CD4-positive, alpha-beta T cell treated with Interleukin-12 subunit alpha and Interleukin-12 subunit beta, for 1 hour (primary cell): Measurements from ENCODE around the gene HSD11B1.

Source experiments
- DNase-seq: peaks from one replicate; pipeline ENCODE4 v3.0.0-alpha.2; 2020

Gene HSD11B1

DNA sequence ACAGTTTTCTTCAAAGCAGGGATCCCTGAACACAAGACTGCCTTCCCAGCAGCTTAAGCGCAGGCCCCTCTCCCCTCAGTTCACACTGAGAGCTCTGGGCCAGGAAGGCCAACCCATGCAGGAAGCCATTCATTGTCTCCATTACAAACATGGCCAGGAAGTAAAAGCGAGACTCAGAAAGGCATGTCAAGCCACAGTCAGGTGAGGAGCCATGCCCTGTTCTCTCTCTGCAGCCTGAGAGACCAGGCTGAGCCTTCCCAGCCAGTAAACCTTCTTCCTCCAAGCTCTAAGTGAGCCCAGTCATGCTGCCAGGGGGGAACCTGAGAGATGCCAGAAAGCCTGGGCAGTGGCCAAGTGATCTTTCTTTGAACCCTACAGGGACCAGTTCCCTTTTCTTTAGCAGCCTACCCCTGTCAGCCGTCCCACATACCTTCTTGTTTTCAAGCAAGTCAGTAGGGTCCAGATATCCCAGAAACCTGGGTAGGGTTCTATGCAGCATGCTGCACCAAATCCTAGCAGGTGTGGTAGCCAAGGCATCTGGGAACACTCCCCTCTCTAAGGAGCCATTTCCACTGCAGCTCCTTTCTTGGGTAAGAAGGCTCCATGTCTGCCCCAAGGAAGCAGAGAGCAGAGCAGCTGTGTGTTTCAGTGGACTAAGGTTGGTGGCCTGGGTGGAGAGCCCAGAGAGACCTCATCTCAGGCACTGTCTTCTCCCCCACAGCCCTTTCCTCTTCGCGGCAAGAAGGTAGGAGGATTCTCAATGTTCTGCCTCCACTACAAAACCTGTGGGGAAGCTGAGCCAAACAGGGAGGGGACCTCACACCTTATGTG is 52.2 kb downstream of the HSD11B1 start:
- DNase-seq: peak; percentile 51

- DNase-seq: no peak
Measured at GRCh38 chr1:209758400-209758799, 53.8 kb downstream of the HSD11B1 start.

GRCh38 chr1:209759829-209760359 is 55.2 kb downstream of the HSD11B1 start:
- no peak for DNase-seq

GRCh38 chr1:209761011-209761635 is 56.5 kb downstream of the HSD11B1 start:
- no peak for DNase-seq

DNA sequence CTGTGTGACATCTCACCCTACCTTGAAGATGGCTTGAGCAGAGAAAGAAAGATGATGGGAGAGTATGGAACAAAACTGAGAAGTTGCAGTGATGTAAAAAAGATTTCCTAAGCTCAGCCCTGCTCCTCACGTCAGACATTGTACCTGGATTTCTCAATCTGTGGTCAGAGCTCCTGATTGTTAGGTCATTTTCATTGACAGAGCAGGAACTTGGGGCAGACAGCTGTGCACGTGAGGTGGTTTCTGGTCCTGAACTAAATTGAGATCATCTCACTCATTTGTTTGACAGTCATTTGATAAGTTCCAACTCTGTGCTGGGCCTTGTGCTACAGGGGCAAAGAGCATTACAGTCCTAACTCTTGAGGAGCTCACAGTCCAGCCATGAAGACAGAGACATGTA is 61.4 kb downstream of the HSD11B1 start:
- no peak for DNase-seq

DNA sequence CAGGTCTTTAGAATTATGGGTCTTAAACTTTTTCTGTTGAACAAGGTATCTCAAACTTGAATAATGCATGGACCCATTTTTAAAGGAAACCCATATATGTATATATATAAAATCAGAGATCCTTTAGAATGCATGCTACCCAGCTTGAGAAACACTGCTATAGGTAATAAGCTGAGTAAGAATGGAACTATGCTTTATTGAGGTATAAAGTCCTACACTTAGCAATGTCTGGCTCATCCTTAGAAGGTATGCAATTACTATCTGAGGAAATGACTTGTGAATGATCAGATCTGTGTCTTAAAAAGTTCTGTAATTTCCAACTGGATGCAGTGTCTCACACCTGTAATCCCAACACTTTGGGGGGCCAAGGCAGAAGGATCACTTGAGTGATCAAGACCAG is 62.5 kb downstream of the HSD11B1 start:
- no peak for DNase-seq

GRCh38 chr1:209767706-209768105 is 63.1 kb downstream of the HSD11B1 start:
- no peak for DNase-seq

DNA sequence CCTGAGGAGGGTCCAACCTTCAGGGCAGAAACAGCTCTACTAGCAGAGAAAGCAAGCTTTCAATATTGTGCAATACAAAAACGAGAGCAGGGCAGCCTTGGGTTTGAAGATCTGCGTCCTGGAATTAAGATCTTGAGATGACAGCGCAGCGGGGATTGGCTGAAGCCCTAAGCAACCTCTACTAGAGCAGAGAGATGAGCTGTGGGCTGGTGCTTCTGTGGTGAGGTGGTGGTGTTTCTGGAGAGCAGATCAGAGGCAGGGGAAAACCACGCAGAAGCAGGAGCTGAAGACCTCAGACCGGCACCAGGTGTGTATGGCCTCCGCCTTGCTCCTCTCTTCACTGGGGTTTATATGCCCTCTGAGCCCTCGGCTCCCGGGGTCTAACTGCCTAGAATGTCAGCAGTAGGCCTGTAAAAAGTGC is 63.7 kb downstream of the HSD11B1 start:
- peak; percentile 85 for DNase-seq

- DNase-seq: peak; percentile 79
Measured at GRCh38 chr1:209769171-209769904, 64.7 kb downstream of the HSD11B1 start.

DNA sequence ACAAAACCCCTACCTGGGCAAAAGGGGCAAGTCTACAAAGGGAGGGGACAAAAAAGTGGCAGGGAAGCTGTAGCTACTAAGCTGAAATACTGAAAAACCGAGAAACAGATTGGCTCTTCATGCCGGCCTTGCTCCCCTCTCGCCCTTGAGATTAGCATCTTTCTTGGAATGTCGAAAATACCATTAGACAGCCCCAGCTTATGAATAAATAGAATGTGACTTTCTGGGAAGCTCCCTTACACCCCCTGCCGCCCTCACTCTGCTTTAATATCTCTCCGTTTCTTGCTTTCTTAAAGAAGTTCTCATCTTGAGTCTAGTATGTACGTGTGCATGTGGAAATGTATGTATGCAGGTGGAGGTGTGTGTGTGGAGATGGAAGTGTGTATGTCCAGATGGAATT is 65.3 kb downstream of the HSD11B1 start:
- DNase-seq: no peak

DNA sequence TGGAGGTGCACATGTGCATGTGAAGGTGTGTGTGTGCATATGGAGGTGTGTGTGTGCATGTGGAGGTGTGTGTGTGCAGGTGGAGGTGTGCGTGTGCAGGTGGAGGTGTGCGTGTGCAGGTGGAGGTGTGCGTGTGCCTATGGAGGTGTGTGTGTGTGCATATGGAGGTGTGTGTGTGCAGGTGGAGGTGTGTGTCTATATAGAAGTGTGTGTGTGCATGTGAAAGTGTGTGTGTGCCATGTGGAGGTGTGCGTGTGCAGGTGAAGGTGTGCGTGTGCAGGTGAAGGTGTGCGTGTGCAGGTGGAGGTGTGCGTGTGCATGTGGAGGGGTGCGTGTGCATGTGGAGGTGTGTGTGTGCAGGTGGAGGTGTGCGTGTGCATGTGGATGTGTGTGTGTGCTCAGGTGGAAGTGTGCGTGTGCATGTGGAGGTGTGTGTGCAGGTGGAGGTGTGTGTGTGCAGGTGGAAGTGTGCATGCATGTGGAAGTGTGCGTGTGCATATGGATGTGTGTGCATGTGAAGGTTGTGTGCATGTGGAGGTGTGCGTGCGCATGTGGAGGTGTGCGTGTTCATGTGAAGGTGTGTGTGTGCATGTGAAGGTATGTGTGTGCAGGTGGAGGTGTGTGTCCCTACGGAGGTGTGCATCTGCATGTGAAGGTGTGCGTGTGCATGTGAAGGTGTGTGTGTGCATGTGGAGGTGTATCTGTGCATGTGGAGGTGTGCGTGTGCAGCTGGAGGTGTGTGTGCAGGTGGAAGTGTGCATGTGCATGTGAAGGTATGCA is 66.2 kb downstream of the HSD11B1 start:
- no peak for DNase-seq

DNA sequence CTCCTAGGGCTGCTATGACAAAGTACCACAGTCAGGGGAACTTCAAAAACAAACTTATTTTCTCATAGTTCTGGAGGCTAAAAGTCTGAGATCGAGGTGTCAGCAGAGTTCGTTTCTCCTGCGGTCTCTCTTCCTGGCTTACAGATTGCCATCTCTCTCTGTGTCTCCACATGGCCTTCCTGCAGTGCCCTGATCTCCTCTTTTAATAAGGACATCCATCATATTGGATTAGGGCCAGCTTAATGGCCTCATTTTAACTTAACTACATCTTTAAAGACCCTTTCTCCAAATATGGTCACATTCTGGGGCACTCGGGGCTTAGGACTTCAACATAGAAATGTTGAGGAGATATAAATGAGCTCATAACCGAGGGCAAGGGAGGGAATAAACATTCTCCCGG is 67.5 kb downstream of the HSD11B1 start:
- DNase-seq: no peak

DNA sequence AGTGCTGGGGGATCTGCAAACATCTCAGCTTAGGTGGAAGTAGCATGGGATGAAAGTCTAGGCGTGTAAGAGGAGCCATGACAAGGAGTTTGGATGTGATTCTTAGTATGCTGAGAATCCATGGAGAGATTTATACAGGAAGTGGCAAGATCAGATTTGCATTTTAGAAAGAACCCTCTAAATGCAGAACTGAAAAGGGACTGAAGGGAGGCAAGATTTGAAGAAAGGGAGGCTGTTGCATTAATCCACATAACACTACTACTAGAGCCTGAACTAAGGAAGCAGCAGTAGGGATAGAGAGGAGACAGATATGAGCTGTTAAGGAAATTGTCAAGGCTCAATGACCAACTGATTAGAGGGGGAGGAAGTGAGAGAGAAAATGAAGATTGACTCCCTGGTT is 69.9 kb downstream of the HSD11B1 start:
- DNase-seq: no peak

DNA sequence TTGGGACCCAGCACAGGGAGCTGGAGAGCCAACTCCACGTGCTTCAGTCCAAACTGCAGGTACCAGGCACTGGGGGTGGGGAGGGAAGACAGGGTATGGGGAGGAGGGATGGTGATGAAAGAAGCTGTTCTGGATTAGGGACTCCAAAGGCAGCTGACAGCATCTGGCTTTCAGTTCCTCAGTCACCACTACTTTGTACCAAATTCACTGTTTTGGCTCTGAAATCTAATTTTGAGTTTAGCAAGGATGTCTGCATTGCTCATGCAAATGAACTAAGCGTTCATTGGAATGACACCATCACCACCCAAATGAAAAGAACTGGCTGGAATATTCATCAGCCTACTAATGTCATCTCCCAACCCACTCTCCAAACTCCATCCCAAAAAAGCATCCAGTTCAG is 71.0 kb downstream of the HSD11B1 start:
- DNase-seq: no peak

DNA sequence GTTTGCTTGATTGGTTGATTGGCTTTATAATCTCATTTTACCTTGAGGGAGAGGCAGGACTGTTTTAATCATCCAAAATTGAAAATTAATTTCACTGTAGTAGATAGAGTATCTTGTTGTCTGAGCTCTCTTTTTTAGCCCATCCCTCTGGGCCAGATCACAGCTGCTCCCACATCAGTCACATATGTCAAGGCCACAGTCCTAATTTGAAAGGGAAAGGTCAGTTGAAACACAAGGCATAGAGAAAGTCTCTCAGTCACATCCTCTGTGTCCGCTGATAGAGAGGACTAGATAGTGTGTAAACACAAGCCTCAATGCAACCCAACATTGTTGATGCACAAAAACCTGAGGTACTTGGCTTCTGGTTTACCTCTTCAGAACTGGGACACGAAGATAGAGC is 72.9 kb downstream of the HSD11B1 start:
- no peak for DNase-seq

DNA sequence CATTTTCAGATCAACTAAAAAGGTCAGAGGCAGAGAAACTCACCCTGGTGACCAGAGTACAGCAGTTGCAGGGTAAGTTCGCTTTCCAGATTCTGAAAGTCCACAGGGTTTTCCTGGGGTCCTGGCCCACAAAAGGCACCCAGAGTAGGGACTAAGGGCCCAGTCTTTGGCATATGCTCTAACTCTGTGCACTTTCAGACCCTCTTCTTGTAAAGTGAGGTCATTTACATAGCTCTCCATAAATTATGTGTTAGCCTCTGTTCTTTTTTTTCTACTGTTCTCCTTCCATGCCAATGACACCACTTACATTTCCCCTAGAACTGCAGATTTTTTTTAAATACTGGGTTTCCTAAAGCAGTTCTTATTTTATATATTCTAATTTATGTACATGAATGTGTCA is 73.5 kb downstream of the HSD11B1 start:
- DNase-seq: no peak

- DNase-seq: no peak
Measured at GRCh38 chr1:209780268-209780667, 75.6 kb downstream of the HSD11B1 start.

GRCh38 chr1:209783386-209783785 is 78.7 kb downstream of the HSD11B1 start:
- DNase-seq: no peak
